ENCODE data around the gene SMPDL3B.
A peak's percentile ranks its signal among the peaks of the same experiment; 100 is the strongest.

The SMPDL3B gene

DNA sequence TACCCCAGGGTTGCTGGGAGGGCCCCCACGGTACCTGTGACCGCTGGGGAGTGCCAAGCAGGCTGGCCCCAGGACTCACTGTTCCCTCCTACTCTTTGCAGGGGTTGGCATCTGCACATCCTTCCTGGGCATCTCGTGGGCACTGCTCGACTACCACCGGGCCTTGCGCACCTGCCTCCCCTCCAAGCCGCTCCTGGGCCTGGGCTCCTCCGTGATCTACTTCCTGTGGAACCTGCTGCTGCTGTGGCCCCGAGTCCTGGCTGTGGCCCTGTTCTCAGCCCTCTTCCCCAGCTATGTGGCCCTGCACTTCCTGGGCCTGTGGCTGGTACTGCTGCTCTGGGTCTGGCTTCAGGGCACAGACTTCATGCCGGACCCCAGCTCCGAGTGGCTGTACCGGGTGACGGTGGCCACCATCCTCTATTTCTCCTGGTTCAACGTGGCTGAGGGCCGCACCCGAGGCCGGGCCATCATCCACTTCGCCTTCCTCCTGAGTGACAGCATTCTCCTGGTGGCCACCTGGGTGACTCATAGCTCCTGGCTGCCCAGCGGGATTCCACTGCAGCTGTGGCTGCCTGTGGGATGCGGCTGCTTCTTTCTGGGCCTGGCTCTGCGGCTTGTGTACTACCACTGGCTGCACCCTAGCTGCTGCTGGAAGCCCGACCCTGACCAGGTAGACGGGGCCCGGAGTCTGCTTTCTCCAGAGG is 31.8 kb downstream of the SMPDL3B start:
- Histone ChIP-seq H3K9me3 (ENCODE audit: control insufficient read depth, insufficient read depth, low read depth, low read length) (no peaks in the 10 kb centered on the region), H3K27ac (ENCODE audit: extremely low read depth, low read depth, low read length) (no peak overlapping the region), H3K4me1 (ENCODE audit: control insufficient read depth, insufficient read depth, low read length) (peaks cover 2% of the 10 kb centered on the region), H3K36me3 (ENCODE audit: control insufficient read depth in 2 of 2, insufficient read depth in 1 of 2, low read length in 2 of 2) (peaks cover 3 to 71% of the 10 kb centered on the region in 2 experiments; a peak in 2 of 3 replicates), H3K4me3 (ENCODE audit: low read depth, low read length) (no peak overlapping the region)
- TF ChIP-seq ZBTB8A (tag by site-specific recombination; IDR thresholded peaks at IDR 0.05) (no peak), ZIC2 (tag by site-specific recombination; IDR thresholded peaks at IDR 0.05) (peak; percentile 30; the same call in 1 of the 2 replicates)
- ChIA-PET POLR2A (interaction anchor here (0.5 to 1.4 kb wide), 2 partner anchors 297 to 645 kb away, joined by 3 to 6 read pairs; no protein-coding TSS in a partner anchor), CTCF (interaction anchor here (0.5 to 2.3 kb wide), 2 partner anchors 13 to 401 kb away, joined by 3 to 9 read pairs; no protein-coding TSS in a partner anchor)

DNA sequence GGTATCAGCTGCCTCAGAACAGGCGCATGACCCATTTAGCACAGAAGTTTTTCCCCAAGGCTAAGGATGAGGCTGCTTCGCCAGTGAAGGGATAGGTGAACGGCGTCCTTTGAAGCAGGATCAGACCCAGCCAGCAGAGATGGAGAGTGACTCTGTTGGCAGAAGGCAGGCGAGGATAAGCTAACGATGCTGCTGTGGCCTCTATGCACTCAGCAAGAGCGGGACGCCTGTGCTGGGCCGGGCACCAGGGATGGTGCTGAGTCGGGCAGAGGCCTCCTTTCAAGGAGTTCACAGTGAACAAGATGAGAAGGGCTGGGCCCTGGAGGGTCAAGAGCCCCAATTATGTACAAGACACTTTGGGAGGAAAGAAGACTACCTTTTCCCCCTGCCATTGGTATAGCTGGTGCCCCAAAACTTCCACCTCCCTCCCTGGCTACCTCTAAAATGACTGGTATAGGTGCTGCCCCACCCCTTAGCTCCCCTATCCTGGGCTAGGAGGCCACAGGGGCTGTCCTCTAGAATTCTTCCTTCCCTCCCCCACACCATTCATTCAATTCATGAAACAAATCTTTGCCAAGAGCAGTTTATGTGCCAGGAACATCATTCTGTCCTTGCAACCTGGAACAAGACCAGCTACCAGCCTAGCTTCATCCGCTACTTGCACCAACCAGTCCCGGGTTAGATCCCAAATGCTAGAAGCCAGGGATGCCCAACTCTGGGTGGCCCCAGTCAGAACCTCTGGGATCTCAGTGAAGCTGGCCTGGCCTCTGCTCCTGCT is 32.5 kb downstream of the SMPDL3B start:
- peaks cover 3 to 74% of the 10 kb centered on the region in 2 experiments; a peak in 2 of 3 replicates for H3K36me3 ChIP-seq (ENCODE audit: control insufficient read depth in 2 of 2, insufficient read depth in 1 of 2, low read length in 2 of 2)
- H3K4me3 ChIP-seq (ENCODE audit: low read depth, low read length) = no peak overlapping the region
- no peak overlapping the region for H3K27ac ChIP-seq (ENCODE audit: extremely low read depth, low read depth, low read length)
- TF ChIP-seq ZNF292 (tag by site-specific recombination; IDR thresholded peaks at IDR 0.05; ENCODE audit: borderline replicate concordance, low read depth) = no peak
- no peak for TF ChIP-seq ZNF585B (tag by site-specific recombination; IDR thresholded peaks at IDR 0.05)
- no peak for TF ChIP-seq TSHZ1 (tag by site-specific recombination; IDR thresholded peaks at IDR 0.05; ENCODE audit: borderline replicate concordance)
- no peak for TF ChIP-seq YY1 (tag by site-specific recombination; IDR thresholded peaks at IDR 0.05)
- no peak for TF ChIP-seq ZBTB17 (tag by site-specific recombination; IDR thresholded peaks at IDR 0.05)
- TF ChIP-seq ZNF391 (tag by site-specific recombination; IDR thresholded peaks at IDR 0.05; ENCODE audit: borderline replicate concordance, low read depth) = no peak
- TF ChIP-seq ZNF626 (tag by site-specific recombination; IDR thresholded peaks at IDR 0.05) = no peak
- TF ChIP-seq INSM2 (tag by site-specific recombination; IDR thresholded peaks at IDR 0.05) = no peak
- no peak for TF ChIP-seq SCRT1 (tag by site-specific recombination; IDR thresholded peaks at IDR 0.05; ENCODE audit: borderline replicate concordance)
- no peak for TF ChIP-seq ZNF747 (tag by site-specific recombination; IDR thresholded peaks at IDR 0.05)
- no peak for TF ChIP-seq WT1 (tag by site-specific recombination; IDR thresholded peaks at IDR 0.05)
- no peak for TF ChIP-seq ZNF521 (tag by site-specific recombination; IDR thresholded peaks at IDR 0.05)
- no peak for TF ChIP-seq ZNF335 (tag by site-specific recombination; conservative IDR thresholded peaks at IDR 0.05)
- TF ChIP-seq, protein P1, sequence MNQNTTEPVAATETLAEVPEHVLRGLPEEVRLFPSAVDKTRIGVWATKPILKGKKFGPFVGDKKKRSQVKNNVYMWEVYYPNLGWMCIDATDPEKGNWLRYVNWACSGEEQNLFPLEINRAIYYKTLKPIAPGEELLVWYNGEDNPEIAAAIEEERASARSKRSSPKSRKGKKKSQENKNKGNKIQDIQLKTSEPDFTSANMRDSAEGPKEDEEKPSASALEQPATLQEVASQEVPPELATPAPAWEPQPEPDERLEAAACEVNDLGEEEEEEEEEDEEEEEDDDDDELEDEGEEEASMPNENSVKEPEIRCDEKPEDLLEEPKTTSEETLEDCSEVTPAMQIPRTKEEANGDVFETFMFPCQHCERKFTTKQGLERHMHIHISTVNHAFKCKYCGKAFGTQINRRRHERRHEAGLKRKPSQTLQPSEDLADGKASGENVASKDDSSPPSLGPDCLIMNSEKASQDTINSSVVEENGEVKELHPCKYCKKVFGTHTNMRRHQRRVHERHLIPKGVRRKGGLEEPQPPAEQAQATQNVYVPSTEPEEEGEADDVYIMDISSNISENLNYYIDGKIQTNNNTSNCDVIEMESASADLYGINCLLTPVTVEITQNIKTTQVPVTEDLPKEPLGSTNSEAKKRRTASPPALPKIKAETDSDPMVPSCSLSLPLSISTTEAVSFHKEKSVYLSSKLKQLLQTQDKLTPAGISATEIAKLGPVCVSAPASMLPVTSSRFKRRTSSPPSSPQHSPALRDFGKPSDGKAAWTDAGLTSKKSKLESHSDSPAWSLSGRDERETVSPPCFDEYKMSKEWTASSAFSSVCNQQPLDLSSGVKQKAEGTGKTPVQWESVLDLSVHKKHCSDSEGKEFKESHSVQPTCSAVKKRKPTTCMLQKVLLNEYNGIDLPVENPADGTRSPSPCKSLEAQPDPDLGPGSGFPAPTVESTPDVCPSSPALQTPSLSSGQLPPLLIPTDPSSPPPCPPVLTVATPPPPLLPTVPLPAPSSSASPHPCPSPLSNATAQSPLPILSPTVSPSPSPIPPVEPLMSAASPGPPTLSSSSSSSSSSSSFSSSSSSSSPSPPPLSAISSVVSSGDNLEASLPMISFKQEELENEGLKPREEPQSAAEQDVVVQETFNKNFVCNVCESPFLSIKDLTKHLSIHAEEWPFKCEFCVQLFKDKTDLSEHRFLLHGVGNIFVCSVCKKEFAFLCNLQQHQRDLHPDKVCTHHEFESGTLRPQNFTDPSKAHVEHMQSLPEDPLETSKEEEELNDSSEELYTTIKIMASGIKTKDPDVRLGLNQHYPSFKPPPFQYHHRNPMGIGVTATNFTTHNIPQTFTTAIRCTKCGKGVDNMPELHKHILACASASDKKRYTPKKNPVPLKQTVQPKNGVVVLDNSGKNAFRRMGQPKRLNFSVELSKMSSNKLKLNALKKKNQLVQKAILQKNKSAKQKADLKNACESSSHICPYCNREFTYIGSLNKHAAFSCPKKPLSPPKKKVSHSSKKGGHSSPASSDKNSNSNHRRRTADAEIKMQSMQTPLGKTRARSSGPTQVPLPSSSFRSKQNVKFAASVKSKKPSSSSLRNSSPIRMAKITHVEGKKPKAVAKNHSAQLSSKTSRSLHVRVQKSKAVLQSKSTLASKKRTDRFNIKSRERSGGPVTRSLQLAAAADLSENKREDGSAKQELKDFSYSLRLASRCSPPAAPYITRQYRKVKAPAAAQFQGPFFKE (tag by site-specific recombination; IDR thresholded peaks at IDR 0.05; ENCODE audit: borderline replicate concordance) = no peak
- TF ChIP-seq ZNF10 (tag by site-specific recombination; IDR thresholded peaks at IDR 0.05) = no peak
- TF ChIP-seq ZNF785 (tag by site-specific recombination; IDR thresholded peaks at IDR 0.05) = no peak
- no peak for TF ChIP-seq SETDB1 (IDR thresholded peaks at IDR 0.05; ENCODE audit: insufficient read length, low read length)
- TF ChIP-seq BCL11B (tag by site-specific recombination; IDR thresholded peaks at IDR 0.05; ENCODE audit: low read depth) = no peak
- no peak for TF ChIP-seq TRIM28 (IDR thresholded peaks at IDR 0.05; ENCODE audit: borderline replicate concordance, low read length)
- no peak for TF ChIP-seq ZNF707 (tag by site-specific recombination; IDR thresholded peaks at IDR 0.05)
- ChIA-PET POLR2A (interaction anchor here (1.4 kb wide), 1 partner anchor 298 kb away, joined by 3 read pairs; no protein-coding TSS in a partner anchor), CTCF (interaction anchor here (0.5 to 2.3 kb wide), 2 partner anchors 12 to 400 kb away, joined by 3 to 9 read pairs; no protein-coding TSS in a partner anchor)
- no peaks in the 10 kb centered on the region for H3K9me3 ChIP-seq (ENCODE audit: control insufficient read depth, insufficient read depth, low read depth, low read length)
- peaks cover 7% of the 10 kb centered on the region for H3K4me1 ChIP-seq (ENCODE audit: control insufficient read depth, insufficient read depth, low read length)

Data from HEK293 (cell line).